PC-3 (cell line): Measurements from ENCODE around the gene RNF113A.

Experiments used
- CTCF ChIP-seq: fragments of 300-600 bp; sonication (generic); conservative IDR thresholded peaks from 2 replicates; pipeline ENCODE4 v1.5.1; 2017; ENCODE audit warnings: antibody characterized with exemption, low read depth, mild to moderate bottlenecking, low read length
- EZH2 ChIP-seq: fragments of 300-600 bp; sonication (generic); IDR thresholded peaks from one replicate; pipeline ENCODE4 v1.6.1; 2017; ENCODE audit warnings: antibody characterized with exemption, mild to moderate bottlenecking, low read length; ENCODE audit not compliant: unreplicated experiment
- EZH2phosphoT487 ChIP-seq: fragments of 300-600 bp; sonication (generic); IDR thresholded peaks from 2 replicates; pipeline ENCODE4 v1.6.1; 2018; ENCODE audit warnings: mild to moderate bottlenecking, antibody characterized with exemption, low read length, borderline replicate concordance

GRCh38 chrX:119880552-119881437 is 9.3 kb upstream of the RNF113A start:
- TF ChIP-seq CTCF (peak; percentile 70), EZH2 (no peak), EZH2phosphoT487 (no peak)
